Thymus (tissue), 14 donors: ENCODE results near the gene KLHL1. TPM values are rescaled to one million over a fixed set of nuclear protein-coding genes. Genes with fewer than 3 reads are reported as not detected.
"Not testable (repeated sequence)": the region's sequence is repeated elsewhere in the genome, so short reads cannot be mapped to it uniquely, and the experiment has no call there.

Experiments used
- DNase-seq, 9 donors: peaks; one replicate each; pipeline ENCODE4 v3.0.0-alpha.2; 2013; ENCODE audit warnings: low spot score in 9 of 9, low read depth in 6 of 9, missing footprints in 1 of 9
- H3K27ac ChIP-seq, 2 donors: one replicate each; pipeline ENCODE4 v1.5.1; 2013; ENCODE audit warnings: control low read depth in 1 of 2, low read depth in 1 of 2, low read length in 1 of 2, mild to moderate bottlenecking in 1 of 2, moderate library complexity in 1 of 2
- H3K27me3 ChIP-seq, 2 donors: one replicate each; pipeline ENCODE4 v1.5.1; 2013; ENCODE audit warnings: low read length in 1 of 2; ENCODE audit not compliant: control insufficient read depth in 2 of 2, insufficient read depth in 1 of 2
- H3K36me3 ChIP-seq, 2 donors: one replicate each; pipeline ENCODE4 v1.5.1; 2013; ENCODE audit warnings: low read length in 1 of 2, mild to moderate bottlenecking in 1 of 2, moderate library complexity in 1 of 2; ENCODE audit not compliant: control insufficient read depth in 2 of 2, insufficient read depth in 2 of 2
- H3K4me1 ChIP-seq, 2 donors: one replicate each; pipeline ENCODE4 v1.5.1; 2013; ENCODE audit warnings: low read length in 2 of 2; ENCODE audit not compliant: control insufficient read depth in 2 of 2, insufficient read depth in 2 of 2
- H3K4me3 ChIP-seq, 2 donors: one replicate each; pipeline ENCODE4 v1.5.1; 2013; ENCODE audit warnings: low read length in 2 of 2, control low read depth in 1 of 2, mild to moderate bottlenecking in 1 of 2
- H3K9me3 ChIP-seq, 2 donors: one replicate each; pipeline ENCODE4 v1.5.1; 2013; ENCODE audit warnings: low read length in 1 of 2, mild to moderate bottlenecking in 1 of 2; ENCODE audit not compliant: control insufficient read depth in 2 of 2, insufficient read depth in 1 of 2
- WGBS: extraction: QIAGEN DNeasy Blood & Tissue Kit; methylation state at CpG from one replicate; pipeline ENCODE4 v1.1.7; 2013; 5-methylcytosine and 5-hydroxymethylcytosine counted together
- long read RNA-seq, 10 donors: transcript quantifications; one replicate each; lab custom pipeline, GENCODE V29; 2026
- polyA plus RNA-seq: library from polyadenylated mRNA; stranded (reverse); fragments of 200-250 nt; gene quantifications from one replicate; pipeline ENCODE4 v1.2.3, GENCODE V29; 2013
- total RNA-seq: library from RNA; stranded (reverse); fragments of 120-200 nt; gene quantifications from one replicate; pipeline ENCODE4 v1.2.4, GENCODE V29; 2013
- donor health status: healthy.

KLHL1 gene
- 0.05 TPM for total RNA-seq
- polyA plus RNA-seq, result 0.05 TPM
- long read RNA-seq, donor 1, result 0 reads
- long read RNA-seq, donor 2, result 0 reads
- long read RNA-seq, donor 3, result 0 reads
- long read RNA-seq, donor 4, result 0 reads
- long read RNA-seq, donor 5, result 0 reads
- long read RNA-seq, donor 6, result 0 reads
- long read RNA-seq, donor 7, result 0 reads
- long read RNA-seq, donor 8, result 0 reads
- long read RNA-seq, donor 9, result 0 reads
- long read RNA-seq, donor 10, result 0 reads

- no peak within 1 kb of the TSS for H3K4me3 ChIP-seq
Measured at GRCh38 chr13:70108356-70109105, at the start of gene KLHL1. Gene KLHL1, minus strand, starts transcription at chr13:70108452. Its CDS starts 753 bp downstream, at chr13:70107699.

GRCh38 chr13:70142658-70143057 lies 34.4 kb upstream of the KLHL1 start:
- H3K9me3 ChIP-seq, DNase-seq, H3K27ac ChIP-seq, H3K27me3 ChIP-seq, H3K4me3 ChIP-seq, H3K4me1 ChIP-seq, H3K36me3 ChIP-seq: not testable (repeated sequence)
- WGBS, result 96% methylated on average over 12 of the region's 12 CpGs

More at GRCh38 chr13:70108356-70109105, at the start of gene KLHL1:
- Histone ChIP-seq H3K36me3 (no peaks in the 10 kb centered on the region), H3K27ac (no peak within 1 kb of the TSS), H3K4me1 (no peaks in the 10 kb centered on the region), H3K9me3 (no peaks in the 10 kb centered on the region), H3K27me3 (peaks cover 0 to 13% of the 10 kb centered on the region in 2 donors)
- 75% methylated on average over 18 of the region's 18 CpGs for WGBS
- no peak for DNase-seq

DNA sequence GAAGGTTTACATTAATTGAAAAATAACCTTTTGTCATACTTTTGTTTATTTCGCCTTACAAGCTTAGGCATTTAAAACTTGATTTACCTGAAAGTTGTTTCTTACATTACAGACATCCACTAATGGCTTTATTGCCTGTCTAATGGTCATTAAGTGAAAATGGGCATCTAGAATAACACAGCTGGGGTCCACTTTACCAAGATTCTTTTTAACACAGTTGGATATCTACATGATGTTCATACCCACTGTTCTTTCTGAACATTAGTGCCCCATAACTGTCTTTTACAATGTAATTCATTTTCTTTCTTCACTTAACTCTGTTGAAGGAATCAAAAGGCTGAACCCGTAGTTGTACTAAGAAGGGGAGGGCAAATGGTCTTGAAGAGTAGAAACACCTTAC lies 19.8 kb upstream of the KLHL1 start:
- Histone ChIP-seq H3K4me3 (no peak overlapping the region), H3K9me3 (no peaks in the 10 kb centered on the region), H3K4me1 (no peaks in the 10 kb centered on the region), H3K27me3 (no peaks in the 10 kb centered on the region), H3K27ac (no peak overlapping the region), H3K36me3 (no peaks in the 10 kb centered on the region)
- DNase-seq, result no peak
- WGBS, result 88% methylated on average over 2 of the region's 2 CpGs

GRCh38 chr13:70125693-70126092 lies 17.4 kb upstream of the KLHL1 start:
- Histone ChIP-seq H3K4me1 (no peaks in the 10 kb centered on the region), H3K27ac (no peak overlapping the region)
- WGBS, result 84% methylated on average over 5 of the region's 5 CpGs

GRCh38 chr13:70117338-70117905 lies 9.2 kb upstream of the KLHL1 start:
- Histone ChIP-seq H3K27me3 (no peaks in the 10 kb centered on the region), H3K4me3 (no peak overlapping the region), H3K36me3 (no peaks in the 10 kb centered on the region), H3K27ac (no peak overlapping the region), H3K4me1 (no peaks in the 10 kb centered on the region), H3K9me3 (no peaks in the 10 kb centered on the region)
- DNase-seq, result no peak
- 96% methylated on average over 2 of the region's 2 CpGs for whole genome bisulfite sequencing

More at GRCh38 chr13:70125693-70126092, 17.4 kb upstream of the KLHL1 start:
- no peaks in the 10 kb centered on the region for H3K27me3 ChIP-seq
- H3K9me3 ChIP-seq, result no peaks in the 10 kb centered on the region
- no peaks in the 10 kb centered on the region for H3K36me3 ChIP-seq
- no peak for DNase-seq
- H3K4me3 ChIP-seq, result no peak overlapping the region

DNA sequence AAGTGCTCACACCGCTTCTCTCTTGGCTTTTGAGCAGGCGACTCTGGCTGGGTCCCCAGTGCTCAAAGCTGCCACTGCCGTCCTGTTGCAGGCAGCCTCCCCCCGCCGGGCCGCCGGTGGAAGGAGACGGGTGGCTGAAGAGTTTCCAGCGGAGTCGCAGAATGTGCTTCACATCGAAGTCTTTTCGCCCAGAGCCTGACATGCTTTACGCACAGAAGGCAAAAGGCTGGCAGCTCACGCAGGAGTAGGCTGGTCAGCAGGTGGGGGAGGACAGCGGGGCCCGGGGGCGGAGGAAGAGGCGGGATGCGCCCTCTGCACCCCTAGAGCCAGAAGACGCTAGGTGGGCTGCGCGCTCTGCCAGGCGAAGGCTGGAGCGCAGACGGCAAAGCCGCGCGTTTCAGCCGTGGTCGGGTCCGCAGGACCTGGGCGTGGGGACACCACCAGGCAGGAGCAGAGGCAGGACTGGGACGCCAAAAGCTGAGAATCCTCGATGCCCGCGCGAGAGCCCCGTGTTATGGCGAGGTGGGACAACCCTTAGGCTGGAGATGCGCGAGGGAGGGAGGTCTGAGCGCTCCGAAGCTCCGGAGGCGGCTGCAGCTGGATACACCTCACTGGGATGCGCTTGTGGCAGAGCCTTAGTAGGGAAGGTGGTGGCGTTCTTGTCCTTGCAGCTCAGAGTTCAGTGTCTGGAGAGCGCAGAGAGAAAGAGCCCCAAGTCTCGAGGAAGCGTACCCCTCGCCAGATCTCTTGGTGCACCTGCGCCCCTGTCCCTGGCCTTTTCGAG lies 562 bp downstream of the KLHL1 start, which contains the start of gene ATXN8OS:
TSS of gene ATXN8OS (plus strand) at position 329 of the 784 bp plus-strand sequence.
- Histone ChIP-seq H3K36me3 (no peaks in the 10 kb centered on the region), H3K4me3 (no peak within 1 kb of the TSS), H3K4me1 (no peaks in the 10 kb centered on the region), H3K27ac (no peak within 1 kb of the TSS), H3K27me3 (peaks cover 0 to 13% of the 10 kb centered on the region in 2 donors), H3K9me3 (no peaks in the 10 kb centered on the region)
- WGBS, result 6% methylated on average over 53 of the region's 53 CpGs
- no peak for DNase-seq

- Histone ChIP-seq H3K27me3 (peaks cover 0 to 13% of the 10 kb centered on the region in 2 donors), H3K4me1 (no peaks in the 10 kb centered on the region), H3K9me3 (no peaks in the 10 kb centered on the region), H3K27ac (no peak overlapping the region), H3K36me3 (no peaks in the 10 kb centered on the region), H3K4me3 (no peak overlapping the region)
- 35% methylated on average over 9 of the region's 9 CpGs for WGBS
- no peak for DNase-seq
Measured at GRCh38 chr13:70107125-70107497, 1.1 kb downstream of the KLHL1 start.

GRCh38 chr13:70104481-70104880 lies 3.8 kb downstream of the KLHL1 start:
- Histone ChIP-seq H3K9me3 (no peaks in the 10 kb centered on the region), H3K4me1 (no peaks in the 10 kb centered on the region), H3K4me3 (no peak overlapping the region), H3K36me3 (no peaks in the 10 kb centered on the region), H3K27me3 (peaks cover 0 to 13% of the 10 kb centered on the region in 2 donors), H3K27ac (no peak overlapping the region)
- no peak for DNase-seq

- no peaks in the 10 kb centered on the region for H3K4me1 ChIP-seq
- H3K4me3 ChIP-seq, result no peak overlapping the region
- no peaks in the 10 kb centered on the region for H3K9me3 ChIP-seq
- WGBS, result 61% methylated on average over 1 of the region's 1 CpG
- no peak for DNase-seq
- H3K27ac ChIP-seq, result no peak overlapping the region
- no peaks in the 10 kb centered on the region for H3K36me3 ChIP-seq
- no peaks in the 10 kb centered on the region for H3K27me3 ChIP-seq
Measured at GRCh38 chr13:70098669-70099068, 9.6 kb downstream of the KLHL1 start.
